GM21515 (cell line): Measurements from ENCODE around the gene GCH1.
"Not testable (repeated sequence)": the region's sequence is repeated elsewhere in the genome, so short reads cannot be mapped to it uniquely, and the experiment has no call there.

Experiments used
- ATAC-seq: cut with Tn5 transposase; IDR thresholded peaks from one replicate; pipeline ENCODE4 v1.9.1; 2021; ENCODE audit not compliant: unreplicated experiment

The GCH1 gene

DNA sequence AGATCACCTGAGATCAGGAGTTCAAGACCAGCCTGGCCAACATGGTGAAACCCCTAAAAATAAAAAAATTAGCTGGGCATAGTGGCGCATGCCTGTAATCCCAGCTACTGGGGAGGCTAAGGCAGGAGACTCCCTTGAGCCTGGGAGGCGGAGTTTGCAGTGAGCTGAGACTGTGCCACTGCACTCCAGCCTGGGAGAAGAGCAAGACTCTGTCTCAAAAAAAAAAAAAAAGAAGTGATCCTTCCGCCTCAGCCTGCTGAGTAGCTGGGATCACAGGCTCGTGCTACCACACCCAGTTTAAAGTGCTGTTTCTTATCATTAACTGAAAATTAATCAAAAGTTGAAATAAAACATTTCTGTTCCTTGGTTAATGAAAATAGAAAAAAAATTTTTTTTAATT, 6.3 kb upstream of the GCH1 start:
- ATAC-seq: not testable (repeated sequence)

DNA sequence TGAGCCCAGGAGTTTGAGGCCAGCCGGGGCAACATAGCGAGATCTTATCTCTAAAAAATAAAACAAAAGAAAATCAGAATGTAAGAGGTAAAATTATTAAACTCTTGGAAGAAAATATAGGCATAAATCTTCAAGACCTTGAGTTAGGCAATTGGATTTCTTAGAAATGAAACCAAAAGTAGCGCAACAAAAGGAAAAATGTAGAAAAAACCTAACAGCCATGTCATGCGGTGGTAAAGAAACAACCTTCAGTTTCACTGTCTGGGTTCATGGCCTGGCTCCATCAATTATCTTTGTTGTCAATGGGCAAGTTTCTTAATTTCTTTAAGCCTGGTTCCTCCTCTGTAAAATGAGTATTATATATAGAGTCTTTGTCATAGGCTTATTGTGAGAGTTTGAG, 5.6 kb upstream of the GCH1 start:
- ATAC-seq: no peak

DNA sequence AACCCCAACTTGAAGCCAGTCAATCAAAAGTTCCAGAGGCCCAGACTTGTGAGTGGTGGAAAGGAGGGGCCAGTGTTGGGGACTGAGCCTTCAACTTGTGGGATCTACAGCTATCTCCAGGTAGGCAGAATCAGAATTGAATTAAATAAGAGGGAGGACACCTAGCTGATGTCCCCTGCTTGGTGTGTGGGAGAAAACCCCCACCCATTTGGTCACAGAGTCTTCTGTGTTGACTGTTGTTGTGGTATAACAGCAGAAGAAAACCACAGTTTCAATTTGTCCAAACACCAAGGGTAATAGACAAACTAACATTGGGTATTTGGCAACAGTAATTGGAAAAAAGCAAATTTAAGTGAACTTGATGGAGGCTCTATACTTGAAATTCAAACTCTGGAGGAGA, 3.4 kb upstream of the GCH1 start:
- ATAC-seq: no peak

DNA sequence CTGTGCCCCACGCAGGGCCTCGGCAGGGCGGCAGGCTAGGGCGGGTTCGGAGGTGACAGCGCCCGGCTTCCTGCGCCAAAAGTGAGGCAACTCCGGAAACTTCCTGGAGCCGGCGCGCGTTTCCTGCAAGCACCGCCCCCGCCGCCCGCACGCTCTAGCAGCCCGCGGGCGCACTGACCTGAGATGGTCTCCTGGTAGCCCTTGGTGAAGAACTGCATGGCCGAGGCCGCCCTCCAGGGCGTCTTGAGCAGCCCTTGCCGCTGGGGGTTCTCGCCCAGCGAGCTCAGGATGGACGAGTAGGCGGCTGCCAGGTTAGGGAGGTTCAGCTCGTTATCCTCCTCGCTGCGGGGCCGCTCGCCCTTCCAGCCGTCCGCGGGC, 494 bp downstream of the GCH1 start:
- ATAC-seq: peak; percentile 54

DNA sequence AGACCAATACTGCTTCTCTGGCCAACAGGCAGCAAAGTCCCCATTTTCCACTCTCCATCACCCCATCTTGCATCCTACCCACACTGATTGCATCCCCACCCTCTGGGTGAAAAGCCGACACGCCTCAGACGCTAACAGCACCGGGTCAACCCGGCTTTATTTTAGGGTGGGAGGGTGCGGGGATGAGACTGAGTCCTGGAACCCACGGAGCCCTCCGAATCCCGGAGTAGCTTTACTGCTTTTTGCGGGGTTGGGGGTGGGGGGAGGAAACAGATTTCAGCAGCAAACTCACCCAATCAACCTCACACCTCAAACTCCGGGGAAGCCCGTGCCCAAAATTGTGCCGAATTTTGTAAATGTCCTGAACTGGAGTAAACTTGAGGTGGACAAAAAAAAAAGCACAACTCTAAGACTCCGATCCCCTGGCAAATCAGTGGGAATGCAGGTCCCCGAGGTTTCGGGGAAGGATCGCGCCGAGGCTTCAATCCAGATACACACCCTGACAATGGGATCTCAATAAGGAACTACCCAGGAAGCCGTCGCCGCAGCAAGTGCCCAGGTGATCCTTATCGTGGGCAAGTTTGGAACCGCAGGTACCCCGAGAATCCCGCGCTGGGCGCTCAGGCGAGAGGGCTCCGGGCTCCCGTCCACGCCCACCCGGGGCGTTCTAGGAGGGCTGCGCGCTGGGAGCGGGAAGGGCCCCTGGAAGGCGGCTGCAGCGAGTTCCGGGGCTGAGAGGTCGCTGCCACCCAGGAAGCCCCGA, 1.1 kb downstream of the GCH1 start:
- no peak for ATAC-seq

DNA sequence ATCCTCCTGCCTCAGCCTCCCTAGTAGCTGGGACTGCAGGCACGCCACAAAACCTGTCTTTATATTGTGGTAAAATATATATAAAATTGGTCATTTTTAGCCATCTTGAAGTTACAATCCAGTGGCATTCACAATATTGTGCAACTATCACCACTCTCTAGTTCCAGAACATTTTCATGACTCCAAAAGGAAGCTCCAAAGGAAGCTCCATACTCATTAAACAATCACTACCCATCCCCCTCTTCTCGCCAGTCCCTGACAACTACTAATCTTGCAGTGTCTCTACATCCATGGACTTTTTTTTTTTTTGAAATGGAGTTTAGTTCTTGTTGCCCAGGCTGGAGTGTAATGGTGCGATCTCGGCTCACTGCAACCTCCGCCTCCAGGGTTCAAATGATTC, 3.1 kb downstream of the GCH1 start:
- no peak for ATAC-seq

DNA sequence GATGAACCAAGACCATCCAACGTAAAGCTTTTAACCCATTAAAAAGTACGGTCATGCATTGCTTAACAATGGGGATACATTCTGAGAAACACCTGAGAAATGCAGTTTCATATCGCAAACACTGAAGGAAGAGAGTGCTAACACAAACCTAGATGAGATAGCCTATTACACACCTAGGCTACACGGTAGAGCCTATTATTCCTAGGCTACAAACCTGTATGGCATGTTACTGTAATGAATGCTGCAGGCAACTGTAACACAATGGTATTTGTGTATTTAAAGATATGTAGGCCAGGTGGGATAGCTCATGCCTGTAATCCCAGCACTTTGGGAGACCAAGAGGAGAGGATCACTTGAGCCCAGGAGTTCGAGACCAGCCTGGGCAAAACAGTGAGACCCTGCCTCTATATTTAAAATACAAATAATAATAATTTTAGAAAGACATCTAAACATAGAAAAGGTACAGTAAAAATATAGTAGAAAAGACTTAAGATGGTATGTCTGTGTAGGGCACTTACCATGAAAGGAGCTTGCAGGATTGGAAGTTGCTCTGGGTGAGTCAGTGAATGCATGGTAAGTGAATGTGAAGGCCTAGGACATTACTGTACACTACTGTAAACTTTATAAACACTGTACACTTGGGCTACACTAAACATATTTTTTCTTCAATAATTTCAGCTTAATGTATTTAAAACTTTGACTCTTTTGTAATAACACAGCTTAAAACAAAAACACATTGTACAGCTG, 4.6 kb downstream of the GCH1 start:
- ATAC-seq: not testable (repeated sequence)

DNA sequence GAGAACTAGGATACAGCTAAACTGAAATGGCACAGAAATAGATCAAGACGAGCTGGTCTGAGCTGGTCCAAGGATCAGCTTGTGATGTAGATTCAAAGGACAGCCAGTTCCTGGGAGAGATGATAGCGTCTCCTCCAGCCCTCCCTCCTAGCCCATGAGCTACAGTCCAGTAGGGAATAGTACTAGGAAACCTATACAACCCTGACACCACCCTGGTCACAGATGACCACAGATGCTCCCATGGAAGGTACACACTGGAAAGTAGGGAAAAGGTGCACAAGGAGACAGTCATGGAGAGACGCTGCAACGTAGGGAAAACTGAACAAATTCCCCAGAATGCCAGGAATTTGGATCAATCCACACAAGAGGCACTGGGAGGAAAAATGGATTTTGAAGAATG, 6.9 kb downstream of the GCH1 start:
- ATAC-seq: no peak

DNA sequence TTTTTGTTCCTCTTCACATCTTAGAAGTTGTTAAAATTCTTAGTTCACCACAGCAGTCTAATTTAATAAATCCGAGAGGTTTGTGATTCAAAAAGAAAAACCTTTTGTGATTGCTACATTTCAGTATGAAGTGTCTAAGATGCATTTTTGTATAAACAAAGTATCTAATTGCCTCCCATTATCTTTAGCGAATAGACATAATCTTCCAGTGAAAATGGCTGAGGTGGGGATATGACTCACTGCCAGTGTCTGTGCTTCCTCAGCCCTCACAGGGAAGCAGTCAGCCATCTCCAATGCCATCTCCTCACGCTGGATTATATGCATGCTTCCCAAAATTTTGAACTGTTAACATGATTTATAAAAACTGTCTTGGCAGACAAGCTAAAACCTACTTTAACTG, 7.6 kb downstream of the GCH1 start:
- ATAC-seq: no peak

DNA sequence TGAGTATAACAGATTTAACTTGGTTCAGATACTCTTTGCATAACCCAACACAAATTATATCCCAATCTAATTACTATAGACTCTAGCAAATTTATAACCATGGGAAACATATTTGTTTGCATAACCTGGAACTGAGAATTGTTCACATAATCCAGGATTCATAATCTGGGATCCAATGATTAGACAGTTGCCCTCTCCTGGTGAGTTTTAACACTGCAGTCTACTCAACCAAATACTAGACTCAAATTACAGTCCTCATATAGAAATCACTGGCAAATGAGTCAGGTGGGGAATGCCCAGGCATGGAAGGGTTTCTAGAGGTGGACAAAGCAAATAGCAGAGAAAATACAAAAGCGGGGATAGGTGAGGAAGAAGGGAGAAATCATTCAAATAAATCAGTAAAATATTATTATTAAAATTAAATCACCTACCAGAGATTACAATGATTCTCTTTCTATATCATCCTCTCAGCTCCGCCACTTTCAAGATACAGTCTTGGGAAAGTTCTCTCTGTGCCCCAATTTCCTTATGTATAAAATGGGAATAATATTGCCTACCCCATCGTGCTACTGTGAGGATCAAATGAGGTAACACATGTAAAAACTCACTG, 9.4 kb downstream of the GCH1 start:
- no peak for ATAC-seq

DNA sequence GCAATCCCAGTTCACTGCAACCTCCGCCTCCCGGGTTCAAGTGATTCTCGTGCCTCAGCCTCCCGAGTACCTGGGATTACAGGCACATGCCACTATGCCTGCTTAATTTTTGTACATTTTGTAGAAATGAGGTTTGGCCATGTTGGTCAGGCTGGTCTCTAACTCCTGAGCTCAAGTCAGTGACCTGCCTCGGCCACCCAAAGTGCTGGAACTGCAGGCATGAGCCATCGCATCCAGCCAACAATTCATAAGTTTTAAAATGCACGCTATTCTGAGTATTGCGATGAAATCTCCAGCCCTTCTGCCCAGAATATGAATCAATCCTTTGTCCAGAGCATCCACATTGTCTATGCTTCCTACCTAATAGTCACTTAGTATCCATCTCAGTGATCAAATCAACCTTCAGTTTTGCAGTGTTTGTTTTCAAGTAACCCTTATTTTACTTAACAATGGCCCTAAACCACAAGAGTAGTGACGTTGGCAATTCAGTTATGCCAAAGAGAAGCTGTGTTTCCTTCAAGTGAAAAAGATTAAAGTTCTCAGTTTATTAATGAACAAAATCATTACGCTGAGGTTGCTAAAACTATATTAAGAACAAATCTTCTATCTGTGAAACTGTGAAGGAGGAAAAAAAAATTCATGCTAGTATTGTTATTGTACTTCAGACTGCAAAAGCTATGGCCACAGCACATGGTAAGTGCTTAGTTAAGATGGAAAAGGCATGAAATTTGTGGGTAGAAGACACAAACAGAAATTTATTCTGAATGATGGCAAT, 11.0 kb downstream of the GCH1 start:
- ATAC-seq: no peak

DNA sequence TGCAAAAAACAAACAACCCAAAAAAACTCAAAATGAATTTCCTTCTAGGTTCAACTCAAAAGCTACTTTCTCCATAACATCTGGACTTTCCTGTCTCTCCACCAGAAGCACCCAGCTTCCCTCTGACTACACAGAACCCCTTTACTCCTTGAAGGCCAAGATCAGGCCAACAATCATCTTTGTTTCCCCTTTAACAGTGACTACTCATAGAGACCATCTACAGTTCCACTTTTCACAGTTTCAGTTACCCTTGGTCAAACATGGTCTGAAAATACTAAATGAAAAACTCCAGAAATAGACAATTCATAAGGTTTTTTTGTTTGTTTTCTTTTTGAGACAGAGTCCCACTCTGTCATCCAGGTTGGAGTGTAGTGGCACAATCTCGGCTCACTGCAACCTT, 11.8 kb downstream of the GCH1 start:
- ATAC-seq: peak; percentile 76

DNA sequence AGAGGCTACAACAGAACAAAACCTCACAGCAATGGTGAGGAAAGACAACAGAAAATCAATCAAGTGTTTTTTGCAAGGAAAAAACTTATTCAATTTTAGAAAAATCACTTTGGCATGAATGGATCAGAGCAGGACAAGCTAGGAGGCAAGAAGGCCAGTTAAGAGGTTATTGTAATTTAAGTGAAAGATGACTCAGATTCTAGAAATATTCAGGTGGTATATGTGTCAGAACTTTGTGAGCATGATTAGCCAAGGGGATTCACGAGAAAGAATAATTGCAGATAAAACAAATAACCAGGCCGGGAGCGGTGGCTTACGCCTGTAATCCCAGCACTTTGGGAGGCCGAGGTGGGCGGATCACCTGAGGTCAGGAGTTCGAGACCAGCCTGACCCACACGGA, 12.7 kb downstream of the GCH1 start:
- ATAC-seq: no peak

DNA sequence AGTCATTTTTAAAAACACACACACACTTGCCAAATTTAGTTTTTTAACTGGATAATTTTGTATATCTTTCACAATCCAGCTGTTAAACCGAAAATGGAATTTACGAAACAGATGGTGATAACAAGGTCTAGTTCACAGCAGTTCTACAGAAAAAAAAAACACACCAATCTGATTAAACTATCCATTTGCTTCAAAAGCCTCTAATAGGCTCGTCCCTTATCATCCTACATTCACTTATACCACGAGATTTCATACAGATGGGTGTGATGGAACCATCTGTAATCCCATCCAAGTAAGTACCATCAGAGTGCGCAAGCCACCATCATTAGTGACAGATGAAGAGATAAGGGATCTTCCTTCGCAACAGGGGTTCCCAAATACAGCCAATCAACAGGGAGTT, 20.1 kb downstream of the GCH1 start:
- ATAC-seq: no peak

DNA sequence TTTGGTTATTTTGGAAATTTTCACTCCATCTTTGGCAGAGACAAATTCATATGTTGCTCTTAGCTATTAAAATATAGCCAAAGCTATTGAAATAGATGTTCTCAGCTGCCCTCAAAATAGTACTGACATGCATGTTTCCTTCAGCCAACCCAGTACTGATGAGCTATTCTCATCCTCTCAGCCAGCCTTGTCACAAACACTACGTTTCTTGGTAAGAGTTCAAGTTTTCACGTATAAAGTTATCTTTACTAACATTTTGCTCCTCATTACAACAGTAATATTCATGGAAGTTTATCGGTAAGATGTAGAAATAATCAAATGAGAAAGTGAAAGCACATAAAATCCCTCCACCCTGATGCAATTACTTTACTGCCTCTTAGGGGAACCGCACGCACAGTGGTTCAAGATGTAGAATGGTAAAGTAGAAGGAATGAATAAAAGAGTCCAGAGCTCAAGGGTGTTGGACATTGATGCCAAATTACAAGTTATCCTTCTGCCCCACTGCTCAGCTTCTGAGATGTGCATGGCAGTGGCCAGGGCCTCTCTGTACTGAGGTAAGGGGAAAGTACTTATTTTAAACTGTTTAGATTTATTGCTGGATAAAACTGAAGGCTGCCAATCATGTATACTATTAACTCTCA, 20.7 kb downstream of the GCH1 start:
- peak; percentile 48 for ATAC-seq

DNA sequence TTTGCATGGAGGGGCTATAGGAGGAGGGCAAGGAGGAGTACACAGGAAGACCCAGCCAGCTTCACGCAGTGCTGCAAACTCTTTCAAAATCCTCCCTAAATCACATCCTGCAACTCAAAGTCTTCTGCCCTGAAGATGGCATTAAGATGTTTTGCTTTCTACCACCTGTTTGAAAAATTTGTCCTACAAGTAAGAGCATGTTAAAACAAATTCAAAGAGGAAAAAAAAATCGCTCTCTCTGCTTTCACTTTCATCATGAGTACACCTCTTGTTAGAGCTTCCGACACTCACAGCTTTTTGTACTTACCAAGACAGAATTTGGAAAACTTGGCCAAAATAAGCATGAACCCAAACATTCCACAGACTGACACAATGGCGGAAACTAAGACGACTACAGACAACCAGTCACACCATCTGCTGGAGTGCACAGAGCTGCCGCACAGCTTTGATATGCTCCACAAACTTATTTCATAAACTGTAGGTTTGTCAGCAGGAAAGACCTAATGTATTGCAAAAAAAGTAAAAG, 21.3 kb downstream of the GCH1 start:
- peak; percentile 57 for ATAC-seq

DNA sequence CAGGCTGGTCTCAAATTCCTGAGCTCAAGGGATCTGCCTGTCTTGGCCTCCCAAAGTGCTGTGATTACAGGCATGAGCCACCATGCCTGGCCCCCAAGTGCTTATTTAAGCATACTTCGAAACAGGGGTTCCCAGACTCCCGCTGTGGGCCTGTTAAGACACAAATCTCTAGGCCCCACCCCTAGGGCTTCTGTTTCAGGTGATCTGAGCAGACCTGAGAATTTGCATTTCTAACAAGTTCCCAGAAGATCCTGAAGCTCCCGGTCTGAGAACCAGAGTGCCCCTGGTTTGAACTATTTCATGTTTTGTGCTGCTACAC, 25.0 kb downstream of the GCH1 start:
- ATAC-seq: no peak

DNA sequence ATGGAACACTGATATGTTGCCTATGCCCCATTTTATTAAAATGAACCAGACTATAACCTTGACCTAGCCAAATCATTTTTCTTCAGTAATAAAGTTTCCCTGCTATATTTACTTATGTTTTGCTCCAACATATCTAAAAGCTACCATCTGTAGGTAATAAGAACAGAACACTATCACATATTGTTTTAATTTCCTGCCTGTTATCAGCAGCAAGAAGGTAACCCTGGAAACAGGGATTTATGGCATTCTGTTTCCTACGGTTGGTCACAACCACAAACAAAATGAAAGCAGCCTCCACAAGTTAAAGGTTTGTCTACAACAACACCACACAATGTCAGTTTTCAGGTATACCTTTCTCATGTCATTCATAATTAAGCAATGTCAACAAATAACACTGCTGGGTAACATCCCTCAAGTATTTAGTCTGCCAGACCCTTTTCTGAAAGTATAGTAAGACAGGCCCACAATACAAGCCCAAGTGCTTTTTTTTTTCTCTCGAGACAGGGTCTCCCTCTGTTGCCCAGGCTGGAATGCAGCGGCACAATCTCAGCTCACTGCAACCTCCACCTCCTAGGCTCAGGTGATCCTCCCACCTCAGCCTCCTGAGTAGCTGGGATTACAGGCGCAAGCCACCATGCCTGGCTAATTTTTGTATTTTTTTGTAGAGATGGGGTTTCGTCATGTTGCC, 25.5 kb downstream of the GCH1 start:
- ATAC-seq: no peak

DNA sequence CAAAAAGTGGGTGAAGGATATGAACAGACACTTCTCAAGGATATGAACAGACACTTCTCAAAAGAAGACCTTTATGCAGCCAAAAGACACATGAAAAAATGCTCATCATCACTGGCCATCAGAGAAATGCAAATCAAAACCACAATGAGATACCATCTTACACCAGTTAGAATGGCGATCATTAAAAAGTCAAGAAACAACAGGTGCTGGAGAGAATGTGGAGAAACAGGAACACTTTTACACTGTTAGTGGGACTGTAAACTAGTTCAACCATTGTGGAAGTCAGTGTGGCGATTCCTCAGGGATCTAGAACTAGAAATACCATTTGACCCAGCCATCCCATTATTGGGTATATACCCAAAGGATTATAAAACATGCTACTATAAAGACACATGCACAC, 27.0 kb downstream of the GCH1 start:
- ATAC-seq: not testable (repeated sequence)
